ENCODE measurements around the gene ARHGAP11A.

ARHGAP11A gene

GRCh38 chr15:32656496-32656895 is 41.2 kb downstream of the ARHGAP11A start:
- DNase-seq = no peak

DNA sequence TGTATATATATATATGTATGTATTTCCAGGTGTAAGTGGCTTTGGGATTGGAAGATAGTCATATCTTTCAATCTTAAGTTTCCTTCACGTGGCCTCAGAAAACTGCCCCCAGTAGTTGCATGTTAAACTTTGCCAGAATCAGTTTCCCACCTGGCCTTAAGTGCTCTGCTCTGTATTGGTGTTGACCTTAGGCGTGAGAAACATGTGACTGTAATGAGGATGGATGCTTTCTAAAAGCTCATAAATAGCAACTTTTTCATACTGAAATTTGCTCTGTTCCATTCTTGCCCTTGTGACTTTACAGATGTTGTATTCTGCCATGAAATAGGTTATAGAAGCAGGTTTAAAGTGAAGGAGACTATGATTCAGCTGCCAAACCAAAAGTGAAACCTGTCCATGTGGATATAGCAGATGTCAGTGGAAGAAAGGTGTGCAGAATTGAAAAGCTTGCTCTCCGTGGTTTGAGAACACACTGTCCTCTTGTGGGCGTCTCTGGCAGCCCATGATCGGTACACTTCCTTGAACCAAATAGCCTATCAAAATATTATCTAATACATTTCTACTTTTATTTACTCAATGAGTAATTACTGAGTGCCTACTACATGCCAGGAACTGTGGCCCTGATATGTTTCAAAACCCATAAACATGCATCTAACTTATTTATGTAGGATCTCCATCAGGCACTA is 42.0 kb downstream of the ARHGAP11A start:
- DNase-seq = no peak

DNA sequence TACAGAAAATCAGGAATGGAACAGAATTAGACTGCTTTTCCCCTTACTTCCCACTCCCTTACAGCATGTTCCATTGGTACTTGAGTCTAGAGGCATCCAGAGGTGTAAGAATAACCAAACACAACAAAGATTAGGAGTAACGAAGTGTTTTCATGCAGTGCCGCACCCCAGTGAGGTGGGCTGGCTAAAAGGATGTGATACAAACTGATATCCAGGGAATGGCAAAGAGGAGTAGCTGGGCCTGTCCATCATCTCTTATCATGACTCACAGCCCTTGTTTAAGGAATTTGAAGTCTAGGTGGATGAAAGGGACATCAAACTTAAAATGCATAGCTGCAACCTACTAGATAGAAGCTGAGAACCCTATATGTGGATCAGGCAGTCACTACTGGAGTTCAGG is 42.6 kb downstream of the ARHGAP11A start:
- DNase-seq = no peak

DNA sequence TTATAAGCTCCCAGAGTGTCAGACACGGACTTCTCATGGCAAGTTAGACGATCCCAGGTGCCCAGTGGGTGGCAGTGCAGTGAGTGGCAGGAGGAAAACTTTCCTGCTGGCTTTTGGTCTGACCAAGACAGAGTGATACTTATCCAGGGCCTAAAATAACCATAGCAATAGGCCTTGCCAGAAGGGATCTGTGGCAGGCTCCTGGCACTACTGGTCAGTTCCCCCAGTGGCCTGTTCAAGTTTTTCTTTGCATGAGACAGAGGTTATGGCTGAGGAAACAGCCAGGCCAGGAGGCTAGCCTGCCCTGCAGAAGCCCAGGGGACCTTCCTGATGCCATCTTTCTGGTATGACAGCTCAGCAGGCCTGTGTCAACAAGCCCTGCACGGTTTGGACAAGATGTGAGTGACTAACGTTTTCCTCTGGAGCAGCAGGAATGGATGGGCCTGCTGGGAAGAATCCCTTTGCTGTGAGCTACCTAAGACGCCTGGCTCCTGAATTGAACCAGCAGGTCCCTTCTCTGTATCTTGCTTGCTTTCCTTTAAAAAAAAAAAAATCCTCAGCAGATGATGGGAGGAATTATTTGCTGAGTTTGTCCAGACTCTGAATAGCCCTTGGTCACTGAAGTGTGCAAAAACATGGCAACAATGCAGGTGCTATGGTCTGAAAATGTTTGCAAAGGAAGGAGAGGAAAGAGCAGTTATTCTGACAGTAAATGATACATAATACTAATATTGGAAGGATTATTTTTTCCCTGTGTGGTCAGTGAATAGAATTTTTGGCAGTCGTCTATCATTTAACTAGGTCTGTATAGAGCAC is 44.2 kb downstream of the ARHGAP11A start:
- no peak for DNase-seq

DNA sequence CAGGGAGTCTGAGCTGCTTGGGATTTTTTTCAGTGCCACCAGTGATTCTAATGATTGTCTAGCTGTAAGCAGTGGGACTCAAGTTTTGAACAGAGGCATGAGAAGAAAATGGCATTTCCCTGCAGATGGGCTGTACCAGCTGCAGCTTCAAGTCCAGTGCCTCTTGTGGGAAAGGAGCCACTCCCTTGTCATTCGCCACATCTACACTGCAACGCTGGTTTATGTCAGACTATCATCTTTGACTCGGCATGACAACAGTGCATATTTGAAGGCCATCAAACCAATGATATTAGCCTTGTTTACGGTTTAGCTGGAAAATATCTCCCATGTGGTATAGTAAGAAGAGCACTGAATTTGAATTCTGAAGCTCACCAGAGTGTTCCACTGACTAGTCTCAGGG is 48.4 kb downstream of the ARHGAP11A start:
- DNase-seq = no peak

GRCh38 chr15:32664796-32665195 is 49.5 kb downstream of the ARHGAP11A start:
- no peak for DNase-seq

GRCh38 chr15:32667321-32667720 is 52.0 kb downstream of the ARHGAP11A start:
- DNase-seq = no peak

GRCh38 chr15:32668942-32669341 is 53.6 kb downstream of the ARHGAP11A start:
- DNase-seq = no peak

DNA sequence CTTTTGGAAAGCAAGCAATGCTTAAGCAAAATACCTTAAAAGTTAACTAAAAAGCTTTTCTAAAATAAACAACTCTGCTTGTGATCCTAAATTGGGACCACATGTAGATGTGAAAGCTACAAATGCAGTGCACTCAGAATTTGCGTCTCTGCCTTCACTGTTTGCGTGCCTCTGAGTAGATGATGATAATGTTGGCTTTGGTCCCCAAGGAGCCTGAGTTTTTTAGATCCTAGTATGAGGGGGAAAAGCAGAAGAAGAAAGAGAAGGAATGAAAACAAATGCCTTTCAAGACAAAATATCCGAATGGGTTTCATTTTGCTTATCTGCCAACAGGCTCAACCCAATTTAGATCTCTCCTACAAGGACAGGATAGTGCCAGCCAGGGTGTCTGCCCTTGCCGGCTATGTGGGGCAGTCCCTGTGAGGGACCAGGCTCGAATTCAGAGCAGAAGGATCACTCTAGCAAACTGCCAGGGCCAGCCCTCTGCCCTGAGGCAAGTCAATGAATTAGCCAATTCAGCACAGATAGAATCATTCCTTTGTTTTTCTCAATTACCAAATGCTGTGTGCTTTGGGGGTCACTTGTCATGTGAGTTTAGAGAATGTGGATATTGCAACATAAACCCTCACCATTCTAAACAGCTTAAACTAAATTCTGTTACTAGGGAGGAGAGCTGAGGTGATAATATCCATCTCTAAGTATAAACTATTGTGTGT is 54.8 kb downstream of the ARHGAP11A start:
- DNase-seq = no peak

GRCh38 chr15:32670623-32671022 is 55.3 kb downstream of the ARHGAP11A start:
- DNase-seq = no peak

DNA sequence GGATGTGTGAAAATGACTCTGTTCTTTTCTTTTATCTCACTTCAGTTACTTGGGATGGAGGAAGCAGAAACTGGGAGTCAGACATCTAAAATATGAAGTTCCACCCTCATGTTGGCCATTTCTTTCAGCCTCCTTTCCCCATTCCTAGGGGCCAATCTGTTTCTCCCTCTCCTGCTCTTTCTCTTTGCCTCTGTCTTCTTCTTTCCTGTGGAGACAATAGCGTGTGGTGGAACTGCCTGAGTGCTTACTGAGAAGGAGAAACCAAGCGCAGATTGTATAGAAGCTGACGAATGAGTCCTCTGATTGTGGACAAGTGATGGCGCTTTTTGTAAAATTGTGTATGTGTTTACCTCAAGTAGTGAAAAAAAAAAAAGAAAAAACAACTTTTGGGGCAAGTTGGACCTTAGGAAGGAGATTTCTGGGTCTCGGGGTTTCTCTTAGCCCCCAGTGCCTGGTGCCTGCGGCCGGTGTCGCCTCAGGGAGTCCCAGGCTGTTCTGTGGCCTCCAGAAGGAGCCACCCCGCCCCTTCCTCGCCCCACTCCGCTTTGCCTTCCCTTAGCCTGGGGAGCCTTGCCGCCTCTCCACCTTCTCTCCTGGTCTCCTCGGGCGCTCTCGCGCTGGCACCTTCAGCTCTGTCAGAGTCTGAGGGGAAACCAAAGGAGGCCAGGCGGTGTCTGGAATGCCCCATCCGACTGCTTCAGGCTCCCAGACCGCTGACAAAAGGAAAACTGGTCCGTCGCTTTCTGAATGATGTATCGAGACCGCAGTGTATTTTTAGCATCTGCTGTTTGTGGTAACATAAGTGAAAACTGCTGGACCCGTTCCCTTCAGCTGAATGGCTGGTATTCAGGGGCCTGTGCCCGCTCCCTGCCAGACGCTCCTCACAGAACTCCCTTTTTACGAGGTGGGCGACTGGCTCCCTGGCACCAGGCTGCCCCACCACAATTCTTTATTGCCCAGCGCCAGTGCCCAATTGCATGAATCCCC is 56.3 kb downstream of the ARHGAP11A start:
- DNase-seq = no peak

- DNase-seq = no peak
Measured at GRCh38 chr15:32674681-32675080, 59.4 kb downstream of the ARHGAP11A start.

DNA sequence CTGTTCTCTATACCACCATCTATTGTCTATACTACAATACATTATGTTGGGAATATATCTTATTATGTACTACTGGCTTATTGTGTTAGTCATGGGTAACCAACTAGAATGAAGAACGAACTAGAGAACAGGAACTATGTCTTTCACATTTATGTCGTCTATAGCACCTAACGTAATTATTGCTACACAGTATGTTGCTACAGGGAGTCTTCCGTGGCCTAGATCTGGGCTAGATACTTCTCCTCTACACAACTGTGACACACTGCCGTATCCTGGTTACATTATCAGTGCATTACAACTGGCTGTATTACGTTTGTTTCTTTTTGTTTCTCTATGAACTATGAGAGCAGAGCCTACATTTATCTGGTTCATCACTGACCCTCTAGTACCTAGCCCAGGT is 60.2 kb downstream of the ARHGAP11A start:
- DNase-seq = no peak

DNA sequence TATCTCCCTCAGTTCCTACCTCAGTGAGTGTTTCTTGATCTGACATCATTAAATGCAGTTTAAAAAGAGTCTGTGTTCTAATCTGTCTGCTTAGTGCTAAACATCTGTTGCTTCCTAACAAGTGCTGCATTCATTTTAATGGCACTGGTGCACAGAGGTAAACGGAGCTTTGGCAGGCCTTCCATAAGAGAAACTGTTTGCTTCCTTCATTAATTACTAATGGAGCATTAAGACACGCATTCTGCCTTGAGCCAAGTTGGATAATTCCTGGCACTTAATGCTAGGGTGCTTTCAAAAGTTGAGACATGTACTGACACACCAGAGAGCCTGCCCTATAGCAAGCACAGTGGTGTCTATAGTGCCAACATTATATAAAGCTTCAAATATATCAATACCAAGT is 60.9 kb downstream of the ARHGAP11A start:
- no peak for DNase-seq

DNA sequence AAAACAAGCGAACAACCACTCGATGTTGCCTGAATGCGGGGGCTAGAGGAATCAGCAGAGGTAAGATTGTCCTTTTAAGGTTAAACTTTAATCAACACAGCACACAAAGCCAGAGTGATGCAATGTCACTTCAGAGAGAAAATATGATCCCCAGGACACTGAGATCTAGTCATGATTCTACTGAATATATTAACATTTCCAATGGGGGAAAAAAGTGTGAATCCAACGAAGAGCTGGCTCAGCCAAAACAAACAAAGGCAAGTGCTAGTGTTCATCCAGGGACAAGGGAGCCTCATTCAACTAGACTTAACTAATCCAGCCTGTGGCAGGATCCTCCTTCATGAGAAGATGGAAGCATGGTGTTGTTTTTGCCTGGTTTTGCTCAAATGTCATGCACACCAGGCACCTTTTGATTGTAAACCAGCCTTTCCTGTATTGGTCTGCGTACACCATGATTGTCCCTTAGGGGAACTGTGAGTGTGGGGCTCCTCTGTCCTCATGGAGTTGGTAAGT is 62.0 kb downstream of the ARHGAP11A start:
- peak; percentile 81 for DNase-seq

DNA sequence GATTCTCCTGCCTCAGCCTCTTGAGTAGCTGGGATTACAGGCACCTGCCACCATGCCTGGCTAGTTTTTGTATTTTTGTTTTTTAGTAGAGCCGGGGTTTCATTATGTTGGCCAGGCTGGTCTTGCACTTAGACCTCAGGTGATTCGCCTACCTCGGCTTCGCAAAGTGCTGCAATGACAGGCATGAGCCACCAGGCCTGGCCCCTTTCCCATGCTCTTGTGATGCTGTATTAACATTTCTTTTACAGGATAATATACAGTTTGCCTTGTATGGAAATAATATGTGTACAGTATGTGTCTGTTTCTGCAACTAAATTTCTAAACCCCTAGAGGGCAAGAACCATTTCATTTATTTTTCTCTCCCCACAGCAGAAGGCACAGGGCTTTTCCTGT is 64.0 kb downstream of the ARHGAP11A start:
- no peak for DNase-seq

GRCh38 chr15:32682569-32682968 is 67.3 kb downstream of the ARHGAP11A start:
- DNase-seq = no peak

DNA sequence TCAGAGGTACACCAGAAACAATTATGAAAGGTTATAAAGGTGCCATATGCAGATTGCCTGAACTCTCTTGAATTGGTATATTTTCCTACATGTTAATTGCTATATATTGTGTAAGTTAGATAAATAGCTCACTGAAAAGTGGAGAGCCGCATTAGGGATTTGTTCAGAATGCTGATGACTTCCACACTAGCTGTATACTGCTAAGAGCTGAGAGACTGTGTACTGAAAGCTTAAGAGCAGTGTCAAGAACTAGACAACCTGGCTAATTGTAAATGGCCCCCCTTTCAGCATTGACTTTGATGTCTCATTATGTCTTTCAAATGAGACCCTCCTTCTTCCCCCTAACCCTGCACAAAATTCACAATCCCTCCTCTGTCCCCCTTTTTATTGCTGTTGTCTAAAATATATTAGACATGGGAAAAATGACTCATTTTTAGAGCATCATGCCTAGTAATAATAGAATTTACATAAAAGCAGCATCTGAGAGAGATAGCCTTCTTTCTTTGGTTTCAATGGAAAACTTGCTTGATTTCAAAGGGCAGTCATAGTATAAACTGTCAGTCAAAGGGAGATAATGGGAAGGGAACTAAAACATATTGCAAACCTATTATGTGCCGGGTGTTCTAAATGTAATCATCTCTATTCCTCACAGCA is 67.8 kb downstream of the ARHGAP11A start:
- no peak for DNase-seq

- DNase-seq = no peak
Measured at GRCh38 chr15:32683906-32684584, 68.7 kb downstream of the ARHGAP11A start.

DNA sequence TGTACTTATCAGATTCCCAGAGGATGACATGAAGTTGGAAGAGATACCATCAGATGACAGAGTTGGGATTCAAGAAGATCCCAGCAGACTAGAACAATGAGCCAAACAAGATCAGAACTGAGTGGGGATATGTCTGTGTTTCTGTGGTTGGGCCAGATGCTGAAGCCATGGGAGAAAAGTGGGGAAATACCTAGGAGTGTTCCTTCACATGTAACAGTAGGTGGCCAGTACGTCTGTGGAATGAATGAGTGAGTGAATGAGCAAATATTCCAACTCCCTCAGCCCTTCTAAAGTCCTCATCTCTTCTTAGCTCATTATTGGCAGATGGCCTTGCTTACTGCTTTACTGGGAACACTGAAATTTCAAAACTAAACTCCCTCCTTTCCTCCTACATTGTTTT is 70.3 kb downstream of the ARHGAP11A start:
- no peak for DNase-seq

DNA sequence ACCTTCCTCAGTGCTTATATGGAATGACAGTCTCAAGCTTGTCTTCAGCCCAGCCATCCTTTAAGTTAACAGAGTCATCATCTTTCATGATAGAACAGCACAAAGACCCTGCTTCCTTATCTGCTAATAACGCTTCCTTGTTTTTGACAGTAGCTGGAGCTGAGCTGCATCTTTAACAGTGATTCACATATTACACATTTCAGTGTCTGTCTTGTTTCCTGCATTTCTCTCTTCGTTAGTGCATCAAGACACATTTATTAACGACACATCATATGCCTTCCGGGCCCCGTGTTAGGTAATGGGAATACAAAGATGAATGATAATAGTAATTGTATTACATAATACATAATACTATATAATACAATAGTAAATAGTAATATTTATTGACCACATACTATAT is 72.3 kb downstream of the ARHGAP11A start:
- no peak for DNase-seq
